GM10266 (cell line): ENCODE data around the gene RANBP9.

ENCODE experiments used
- DNase-seq: peaks from one replicate; pipeline ENCODE4 v3.0.0; 2012; ENCODE audit errors: extremely low spot score
- CTCF ChIP-seq: IDR thresholded peaks from 2 replicates; pipeline ENCODE4 v1.5.1; 2012; ENCODE audit warnings: mild to moderate bottlenecking, low read depth; ENCODE audit not compliant: control insufficient read depth, insufficient read depth; ENCODE audit errors: missing control alignments

RANBP9 gene

DNA sequence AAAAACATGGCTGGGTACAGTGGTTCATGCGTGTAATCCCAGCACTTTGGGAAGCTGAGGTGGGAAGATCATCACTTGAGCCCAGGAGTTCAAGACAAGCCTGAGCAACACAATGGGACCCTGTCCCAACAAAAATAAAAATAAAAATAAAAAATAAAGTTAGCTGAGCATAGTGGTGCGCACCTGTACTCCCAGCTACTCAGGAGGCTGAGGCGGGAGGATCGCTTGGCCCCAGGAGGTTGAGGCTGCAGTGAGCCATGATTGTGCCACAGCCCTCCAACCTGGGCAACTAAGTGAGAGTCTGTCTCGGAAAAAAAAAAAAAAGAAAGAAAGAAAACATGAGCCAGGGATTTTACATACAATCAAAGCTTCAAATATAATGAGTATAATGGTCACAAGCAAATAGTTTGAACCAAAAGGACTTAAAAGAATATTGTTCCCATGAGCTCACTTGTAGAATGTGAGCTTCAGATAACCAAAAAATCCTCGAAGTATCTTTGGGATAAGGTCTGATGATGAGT, 31.1 kb downstream of the RANBP9 start:
- DNase-seq = no peak
- TF ChIP-seq CTCF = no peak

- TF ChIP-seq CTCF = no peak
- DNase-seq = no peak
Observed at GRCh38 chr6:13679996-13680395, 31.6 kb downstream of the RANBP9 start.

- DNase-seq = no peak
- TF ChIP-seq CTCF = no peak
Observed at GRCh38 chr6:13678255-13678983, 33.2 kb downstream of the RANBP9 start.

DNA sequence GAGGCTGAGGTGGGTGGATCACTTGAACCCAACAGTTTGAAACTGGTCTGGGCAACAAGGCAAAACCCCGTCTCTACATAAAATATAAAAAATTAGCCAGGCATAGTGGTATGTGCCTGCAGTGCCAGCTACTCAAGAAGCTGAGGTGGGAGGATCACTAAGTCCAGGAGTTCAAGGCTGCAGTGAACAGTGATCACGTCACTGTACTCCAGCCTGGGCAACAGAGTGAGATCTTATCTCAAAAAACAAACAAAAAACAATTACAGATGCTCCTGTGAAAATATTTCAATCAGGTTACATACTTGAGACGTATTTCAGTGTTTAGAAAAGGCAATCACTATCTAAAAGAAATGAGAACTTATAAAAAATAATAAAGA, 33.8 kb downstream of the RANBP9 start:
- no peak for TF ChIP-seq CTCF
- no peak for DNase-seq

DNA sequence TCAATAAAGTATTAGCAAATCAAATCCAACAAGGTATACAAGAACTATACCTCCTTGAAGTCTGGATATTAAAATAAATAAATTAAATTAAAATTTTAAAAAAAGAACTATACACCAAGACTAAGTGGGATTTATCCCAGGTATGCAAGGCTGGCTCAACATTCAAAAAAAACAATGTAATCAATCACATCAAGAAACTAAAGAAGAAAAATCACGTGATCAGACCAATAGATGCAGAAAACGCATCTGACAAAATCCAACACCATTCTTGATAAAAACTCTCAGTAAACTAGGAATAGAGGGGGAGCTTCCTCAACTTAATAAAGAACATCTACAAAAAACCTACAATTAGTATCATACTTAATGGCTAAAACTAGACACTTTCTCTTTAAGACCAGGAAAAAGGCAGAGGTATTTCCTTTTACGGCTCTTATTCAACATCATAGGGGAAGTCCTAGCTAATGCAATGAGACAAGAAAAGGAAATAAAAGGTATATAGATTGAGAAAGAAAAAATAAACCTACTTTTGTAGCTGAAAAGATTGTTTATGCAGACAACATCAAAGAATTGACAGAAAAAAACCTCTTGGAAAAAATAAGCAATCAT, 35.0 kb downstream of the RANBP9 start:
- TF ChIP-seq CTCF = no peak
- no peak for DNase-seq

DNA sequence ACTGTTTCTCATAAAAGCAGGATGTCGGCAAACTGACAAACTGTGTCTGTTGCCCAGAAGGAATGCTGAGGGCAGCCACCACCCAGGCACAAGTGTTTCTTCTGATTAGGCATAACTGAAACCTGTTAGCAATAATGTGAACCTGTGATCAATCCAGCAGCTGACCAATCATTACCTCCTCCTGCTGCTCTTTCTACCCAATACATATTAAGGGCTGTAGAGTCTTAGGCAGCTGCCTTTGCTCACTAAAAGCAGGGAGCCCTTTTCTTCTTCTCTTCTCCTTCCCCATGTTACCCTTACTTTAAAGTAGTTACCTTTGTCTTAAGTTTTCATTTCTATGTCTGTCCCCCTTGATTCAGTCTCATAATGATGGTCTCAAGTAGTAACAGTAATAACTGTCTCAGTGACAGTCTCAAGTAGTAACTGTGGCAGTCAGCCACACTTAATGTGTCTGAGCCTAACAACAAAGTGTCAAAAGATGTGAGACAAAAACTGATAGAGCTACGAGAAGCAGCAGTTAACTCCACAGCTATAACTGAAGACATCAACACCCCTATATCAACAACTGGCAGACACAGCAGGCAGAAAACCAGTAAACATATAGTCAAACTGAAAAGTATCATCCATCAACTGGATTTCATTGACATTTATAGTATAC, 37.0 kb downstream of the RANBP9 start:
- TF ChIP-seq CTCF = no peak
- DNase-seq = no peak
